WI38 (cell line): ENCODE results near the gene PPP3R2.

Source experiments
- H3K4me3 ChIP-seq: 2 replicates; pipeline ENCODE4 v1.5.1; 2011; ENCODE audit warnings: low read depth, mild to moderate bottlenecking, control low read depth, low read length
- TF ChIP-seq, protein P1 (sequence below): IDR thresholded peaks from 2 replicates; pipeline ENCODE4 v1.5.1; 2012; ENCODE audit warnings: low read depth, mild to moderate bottlenecking, control low read depth, low read length

PPP3R2 gene

GRCh38 chr9:101631892-101632291 lies 37.1 kb upstream of the PPP3R2 start:
- TF ChIP-seq, protein P1, sequence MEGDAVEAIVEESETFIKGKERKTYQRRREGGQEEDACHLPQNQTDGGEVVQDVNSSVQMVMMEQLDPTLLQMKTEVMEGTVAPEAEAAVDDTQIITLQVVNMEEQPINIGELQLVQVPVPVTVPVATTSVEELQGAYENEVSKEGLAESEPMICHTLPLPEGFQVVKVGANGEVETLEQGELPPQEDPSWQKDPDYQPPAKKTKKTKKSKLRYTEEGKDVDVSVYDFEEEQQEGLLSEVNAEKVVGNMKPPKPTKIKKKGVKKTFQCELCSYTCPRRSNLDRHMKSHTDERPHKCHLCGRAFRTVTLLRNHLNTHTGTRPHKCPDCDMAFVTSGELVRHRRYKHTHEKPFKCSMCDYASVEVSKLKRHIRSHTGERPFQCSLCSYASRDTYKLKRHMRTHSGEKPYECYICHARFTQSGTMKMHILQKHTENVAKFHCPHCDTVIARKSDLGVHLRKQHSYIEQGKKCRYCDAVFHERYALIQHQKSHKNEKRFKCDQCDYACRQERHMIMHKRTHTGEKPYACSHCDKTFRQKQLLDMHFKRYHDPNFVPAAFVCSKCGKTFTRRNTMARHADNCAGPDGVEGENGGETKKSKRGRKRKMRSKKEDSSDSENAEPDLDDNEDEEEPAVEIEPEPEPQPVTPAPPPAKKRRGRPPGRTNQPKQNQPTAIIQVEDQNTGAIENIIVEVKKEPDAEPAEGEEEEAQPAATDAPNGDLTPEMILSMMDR: no peak
- H3K4me3 ChIP-seq: no peak overlapping the region

- no peak overlapping the region for H3K4me3 ChIP-seq
- TF ChIP-seq, protein P1: no peak
Observed at GRCh38 chr9:101629636-101630035, 34.9 kb upstream of the PPP3R2 start.

- no peak overlapping the region for H3K4me3 ChIP-seq
- TF ChIP-seq, protein P1: no peak
Observed at GRCh38 chr9:101628173-101628572, 33.4 kb upstream of the PPP3R2 start.

- no peak overlapping the region for H3K4me3 ChIP-seq
- TF ChIP-seq, protein P1: no peak
Observed at GRCh38 chr9:101626295-101626694, 31.5 kb upstream of the PPP3R2 start.

DNA sequence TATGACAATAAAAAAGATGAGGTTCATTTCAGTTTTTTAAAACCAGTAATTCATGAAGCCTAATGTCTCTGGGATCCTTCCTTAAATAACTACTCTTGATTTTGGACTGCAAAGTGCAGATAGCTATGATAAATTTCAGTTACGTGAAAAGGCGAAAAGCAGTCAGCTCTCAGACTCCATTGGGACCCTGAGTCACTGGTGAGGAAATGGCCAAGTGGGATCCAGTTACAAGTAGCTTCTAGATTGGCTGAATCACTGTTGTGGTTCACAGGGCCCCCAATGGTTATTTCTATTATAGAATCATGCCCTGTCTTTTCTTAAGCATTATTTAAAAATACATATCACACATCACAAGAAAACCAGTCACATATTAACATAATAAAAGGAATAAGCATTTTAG lies 31.1 kb upstream of the PPP3R2 start:
- H3K4me3 ChIP-seq: no peak overlapping the region
- TF ChIP-seq, protein P1: no peak

DNA sequence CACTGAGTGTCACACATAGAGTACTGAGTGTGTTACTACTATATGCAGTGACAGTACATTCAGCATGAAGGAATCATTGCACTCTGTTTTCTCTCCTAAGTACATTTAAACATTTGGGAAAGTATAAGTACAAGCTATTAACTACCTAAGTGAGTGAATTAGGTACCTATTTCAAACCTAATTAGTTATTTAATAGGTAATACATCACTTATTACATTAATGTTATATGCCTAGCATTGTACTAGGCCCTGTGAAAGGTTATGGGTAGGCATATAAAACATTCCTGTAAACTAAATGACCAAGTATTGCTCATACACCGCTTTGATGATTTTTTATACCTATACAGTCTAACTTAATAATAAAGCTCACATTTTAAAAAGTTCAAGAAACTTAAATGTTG lies 25.7 kb upstream of the PPP3R2 start:
- TF ChIP-seq, protein P1: no peak
- no peak overlapping the region for H3K4me3 ChIP-seq

DNA sequence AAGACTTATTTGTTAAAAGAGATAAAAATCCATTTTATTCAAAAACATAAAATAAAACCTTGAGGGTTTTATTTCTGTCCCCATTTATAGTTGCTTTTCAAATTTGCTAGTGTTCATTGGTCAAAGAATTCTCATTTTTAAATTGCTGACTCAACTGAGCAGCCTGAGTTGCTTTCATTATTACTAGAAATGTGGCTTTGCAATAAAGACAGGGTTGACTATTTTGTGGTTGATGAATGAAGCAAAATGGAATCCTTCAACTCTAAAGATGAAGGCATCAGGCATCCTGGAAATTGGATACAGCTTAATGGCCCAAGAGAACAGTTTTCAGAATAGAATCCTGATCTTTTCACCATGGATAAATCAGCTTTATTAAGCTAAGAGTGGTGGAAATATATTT lies 23.9 kb upstream of the PPP3R2 start:
- TF ChIP-seq, protein P1: no peak
- no peak overlapping the region for H3K4me3 ChIP-seq
